ENCODE results near the gene TERC.

DNA sequence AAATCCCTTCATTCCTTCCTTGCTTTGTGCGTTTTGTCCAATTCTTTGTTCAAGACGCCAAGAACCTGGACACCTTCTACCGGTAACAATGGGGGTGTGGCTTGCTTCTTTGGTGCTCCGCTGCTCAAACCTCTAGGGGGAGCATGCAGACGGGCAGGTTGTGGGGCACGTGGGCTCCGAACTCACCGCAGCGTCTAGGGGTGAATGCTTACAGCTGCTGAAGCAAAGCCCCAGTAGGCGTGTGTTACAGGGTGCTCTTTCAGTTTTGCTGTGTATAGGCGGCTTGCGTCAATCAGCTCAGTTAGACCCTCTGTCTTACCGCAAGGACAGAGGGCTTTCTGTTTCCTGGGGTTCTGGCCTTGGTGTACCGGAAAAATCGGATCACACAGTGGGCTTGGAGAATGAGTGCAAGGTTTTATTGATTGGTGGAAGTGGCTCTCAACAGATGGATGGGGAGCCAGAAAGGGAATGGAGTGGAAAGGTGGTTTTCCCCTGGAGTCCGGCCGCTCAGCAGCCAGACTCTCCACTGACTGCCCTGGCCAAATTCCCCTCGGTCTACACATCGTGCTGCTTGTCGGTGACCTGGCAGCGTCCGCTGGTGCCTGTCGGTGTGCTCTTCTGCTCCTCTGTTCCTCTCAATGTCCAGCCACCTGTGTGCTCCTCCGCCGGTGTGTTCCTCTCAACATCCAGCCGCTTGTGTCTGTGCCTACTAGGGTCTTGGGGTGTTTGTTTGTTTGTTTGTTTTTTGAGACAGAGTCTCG, 49.1 kb upstream of the TERC start:
- TF ChIP-seq POLR2AphosphoS5 (IDR thresholded peaks at IDR 0.05; ENCODE audit: borderline replicate concordance, low read depth, low read length) (no peak), FOXP2 (optimal IDR thresholded peaks at IDR 0.05; ENCODE audit: control extremely low read depth, extremely low read length, insufficient read depth) (no peak), EZH2 (IDR thresholded peaks at IDR 0.05) (no peak)
